Measurements from ENCODE around the gene ASGR2. TPM values are rescaled to one million over a fixed set of nuclear protein-coding genes. Genes with fewer than 3 reads are reported as not detected.

ASGR2 gene
- total and polyA plus RNA-seq, 2 of the 13 experiments (the other 11 are each of a cell fraction or from before 2014, with no cell fraction given), result 320 to 754 TPM

DNA sequence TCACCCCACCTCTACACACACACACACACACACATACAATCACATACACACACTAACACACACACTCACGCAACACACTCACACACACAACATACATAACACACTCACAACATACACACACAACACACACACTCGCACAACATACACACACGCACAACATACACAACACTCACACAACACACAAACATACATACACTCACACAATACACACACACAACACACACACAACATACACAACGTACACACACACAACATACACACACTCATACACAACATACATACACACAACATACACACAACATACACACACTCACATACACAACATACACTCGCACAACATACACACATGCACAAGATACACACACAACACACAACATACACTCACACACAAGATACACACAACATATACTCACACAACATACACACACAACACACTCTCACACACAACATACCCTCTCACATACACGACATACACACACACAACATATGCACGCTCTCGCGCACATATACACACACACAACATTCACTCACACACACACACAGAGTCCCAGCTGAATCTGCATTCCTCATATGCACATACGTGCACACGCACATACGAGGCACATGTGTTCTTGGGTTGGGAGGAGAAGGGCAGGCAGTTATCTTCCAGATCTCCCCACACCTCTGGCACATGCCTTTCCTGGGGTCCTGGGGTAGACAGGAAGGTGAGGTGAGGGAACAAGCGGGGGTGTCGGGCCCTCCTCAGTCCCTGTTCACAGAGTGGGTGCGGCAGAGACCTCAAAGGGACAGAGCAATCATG, 1.1 kb downstream of the ASGR2 start (continued):
- TF ChIP-seq, protein P1, sequence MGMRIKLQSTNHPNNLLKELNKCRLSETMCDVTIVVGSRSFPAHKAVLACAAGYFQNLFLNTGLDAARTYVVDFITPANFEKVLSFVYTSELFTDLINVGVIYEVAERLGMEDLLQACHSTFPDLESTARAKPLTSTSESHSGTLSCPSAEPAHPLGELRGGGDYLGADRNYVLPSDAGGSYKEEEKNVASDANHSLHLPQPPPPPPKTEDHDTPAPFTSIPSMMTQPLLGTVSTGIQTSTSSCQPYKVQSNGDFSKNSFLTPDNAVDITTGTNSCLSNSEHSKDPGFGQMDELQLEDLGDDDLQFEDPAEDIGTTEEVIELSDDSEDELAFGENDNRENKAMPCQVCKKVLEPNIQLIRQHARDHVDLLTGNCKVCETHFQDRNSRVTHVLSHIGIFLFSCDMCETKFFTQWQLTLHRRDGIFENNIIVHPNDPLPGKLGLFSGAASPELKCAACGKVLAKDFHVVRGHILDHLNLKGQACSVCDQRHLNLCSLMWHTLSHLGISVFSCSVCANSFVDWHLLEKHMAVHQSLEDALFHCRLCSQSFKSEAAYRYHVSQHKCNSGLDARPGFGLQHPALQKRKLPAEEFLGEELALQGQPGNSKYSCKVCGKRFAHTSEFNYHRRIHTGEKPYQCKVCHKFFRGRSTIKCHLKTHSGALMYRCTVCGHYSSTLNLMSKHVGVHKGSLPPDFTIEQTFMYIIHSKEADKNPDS (CRISPR knock-in tag; IDR thresholded peaks at IDR 0.05), result no peak; the same call in none of the 2 replicates
- TF ChIP-seq, protein P2, sequence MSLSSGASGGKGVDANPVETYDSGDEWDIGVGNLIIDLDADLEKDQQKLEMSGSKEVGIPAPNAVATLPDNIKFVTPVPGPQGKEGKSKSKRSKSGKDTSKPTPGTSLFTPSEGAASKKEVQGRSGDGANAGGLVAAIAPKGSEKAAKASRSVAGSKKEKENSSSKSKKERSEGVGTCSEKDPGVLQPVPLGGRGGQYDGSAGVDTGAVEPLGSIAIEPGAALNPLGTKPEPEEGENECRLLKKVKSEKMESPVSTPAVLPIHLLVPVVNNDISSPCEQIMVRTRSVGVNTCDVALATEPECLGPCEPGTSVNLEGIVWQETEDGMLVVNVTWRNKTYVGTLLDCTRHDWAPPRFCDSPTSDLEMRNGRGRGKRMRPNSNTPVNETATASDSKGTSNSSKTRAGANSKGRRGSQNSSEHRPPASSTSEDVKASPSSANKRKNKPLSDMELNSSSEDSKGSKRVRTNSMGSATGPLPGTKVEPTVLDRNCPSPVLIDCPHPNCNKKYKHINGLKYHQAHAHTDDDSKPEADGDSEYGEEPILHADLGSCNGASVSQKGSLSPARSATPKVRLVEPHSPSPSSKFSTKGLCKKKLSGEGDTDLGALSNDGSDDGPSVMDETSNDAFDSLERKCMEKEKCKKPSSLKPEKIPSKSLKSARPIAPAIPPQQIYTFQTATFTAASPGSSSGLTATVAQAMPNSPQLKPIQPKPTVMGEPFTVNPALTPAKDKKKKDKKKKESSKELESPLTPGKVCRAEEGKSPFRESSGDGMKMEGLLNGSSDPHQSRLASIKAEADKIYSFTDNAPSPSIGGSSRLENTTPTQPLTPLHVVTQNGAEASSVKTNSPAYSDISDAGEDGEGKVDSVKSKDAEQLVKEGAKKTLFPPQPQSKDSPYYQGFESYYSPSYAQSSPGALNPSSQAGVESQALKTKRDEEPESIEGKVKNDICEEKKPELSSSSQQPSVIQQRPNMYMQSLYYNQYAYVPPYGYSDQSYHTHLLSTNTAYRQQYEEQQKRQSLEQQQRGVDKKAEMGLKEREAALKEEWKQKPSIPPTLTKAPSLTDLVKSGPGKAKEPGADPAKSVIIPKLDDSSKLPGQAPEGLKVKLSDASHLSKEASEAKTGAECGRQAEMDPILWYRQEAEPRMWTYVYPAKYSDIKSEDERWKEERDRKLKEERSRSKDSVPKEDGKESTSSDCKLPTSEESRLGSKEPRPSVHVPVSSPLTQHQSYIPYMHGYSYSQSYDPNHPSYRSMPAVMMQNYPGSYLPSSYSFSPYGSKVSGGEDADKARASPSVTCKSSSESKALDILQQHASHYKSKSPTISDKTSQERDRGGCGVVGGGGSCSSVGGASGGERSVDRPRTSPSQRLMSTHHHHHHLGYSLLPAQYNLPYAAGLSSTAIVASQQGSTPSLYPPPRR (CRISPR knock-in tag; IDR thresholded peaks at IDR 0.05; ENCODE audit: borderline replicate concordance), result no peak
- no peak for TF ChIP-seq KLF6 (CRISPR knock-in tag; IDR thresholded peaks at IDR 0.05)
- no peak for TF ChIP-seq ZNF251 (CRISPR knock-in tag; IDR thresholded peaks at IDR 0.05)
- TF ChIP-seq NFIB (CRISPR knock-in tag; IDR thresholded peaks at IDR 0.05; ENCODE audit: borderline replicate concordance), result no peak
- TF ChIP-seq FOXM1 (CRISPR knock-in tag; IDR thresholded peaks at IDR 0.05), result no peak
- TF ChIP-seq, protein P3, sequence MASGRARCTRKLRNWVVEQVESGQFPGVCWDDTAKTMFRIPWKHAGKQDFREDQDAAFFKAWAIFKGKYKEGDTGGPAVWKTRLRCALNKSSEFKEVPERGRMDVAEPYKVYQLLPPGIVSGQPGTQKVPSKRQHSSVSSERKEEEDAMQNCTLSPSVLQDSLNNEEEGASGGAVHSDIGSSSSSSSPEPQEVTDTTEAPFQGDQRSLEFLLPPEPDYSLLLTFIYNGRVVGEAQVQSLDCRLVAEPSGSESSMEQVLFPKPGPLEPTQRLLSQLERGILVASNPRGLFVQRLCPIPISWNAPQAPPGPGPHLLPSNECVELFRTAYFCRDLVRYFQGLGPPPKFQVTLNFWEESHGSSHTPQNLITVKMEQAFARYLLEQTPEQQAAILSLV (CRISPR knock-in tag; IDR thresholded peaks at IDR 0.05; ENCODE audit: borderline replicate concordance), result peak; percentile 57; the same call in 1 of the 2 replicates
- TF ChIP-seq ZNF451 (CRISPR knock-in tag; IDR thresholded peaks at IDR 0.05), result no peak
- peak in 1 of 2 experiments; percentile 33; a peak in 1 of 4 replicates for TF ChIP-seq POLR2A (IDR thresholded peaks at IDR 0.05; ENCODE audit: insufficient read depth in 1 of 2, low read depth in 2 of 2, low read length in 2 of 2)
- TF ChIP-seq, protein P4, sequence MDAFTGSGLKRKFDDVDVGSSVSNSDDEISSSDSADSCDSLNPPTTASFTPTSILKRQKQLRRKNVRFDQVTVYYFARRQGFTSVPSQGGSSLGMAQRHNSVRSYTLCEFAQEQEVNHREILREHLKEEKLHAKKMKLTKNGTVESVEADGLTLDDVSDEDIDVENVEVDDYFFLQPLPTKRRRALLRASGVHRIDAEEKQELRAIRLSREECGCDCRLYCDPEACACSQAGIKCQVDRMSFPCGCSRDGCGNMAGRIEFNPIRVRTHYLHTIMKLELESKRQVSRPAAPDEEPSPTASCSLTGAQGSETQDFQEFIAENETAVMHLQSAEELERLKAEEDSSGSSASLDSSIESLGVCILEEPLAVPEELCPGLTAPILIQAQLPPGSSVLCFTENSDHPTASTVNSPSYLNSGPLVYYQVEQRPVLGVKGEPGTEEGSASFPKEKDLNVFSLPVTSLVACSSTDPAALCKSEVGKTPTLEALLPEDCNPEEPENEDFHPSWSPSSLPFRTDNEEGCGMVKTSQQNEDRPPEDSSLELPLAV (CRISPR knock-in tag; conservative IDR thresholded peaks at IDR 0.05; ENCODE audit: low read depth), result peak; percentile 78
- TF ChIP-seq, protein P5, sequence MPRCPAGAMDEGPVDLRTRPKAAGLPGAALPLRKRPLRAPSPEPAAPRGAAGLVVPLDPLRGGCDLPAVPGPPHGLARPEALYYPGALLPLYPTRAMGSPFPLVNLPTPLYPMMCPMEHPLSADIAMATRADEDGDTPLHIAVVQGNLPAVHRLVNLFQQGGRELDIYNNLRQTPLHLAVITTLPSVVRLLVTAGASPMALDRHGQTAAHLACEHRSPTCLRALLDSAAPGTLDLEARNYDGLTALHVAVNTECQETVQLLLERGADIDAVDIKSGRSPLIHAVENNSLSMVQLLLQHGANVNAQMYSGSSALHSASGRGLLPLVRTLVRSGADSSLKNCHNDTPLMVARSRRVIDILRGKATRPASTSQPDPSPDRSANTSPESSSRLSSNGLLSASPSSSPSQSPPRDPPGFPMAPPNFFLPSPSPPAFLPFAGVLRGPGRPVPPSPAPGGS (CRISPR knock-in tag; IDR thresholded peaks at IDR 0.05), result no peak
- no peak for TF ChIP-seq NFKBIZ (CRISPR knock-in tag; IDR thresholded peaks at IDR 0.05)
- TF ChIP-seq NR2C2 (CRISPR knock-in tag; IDR thresholded peaks at IDR 0.05; ENCODE audit: borderline replicate concordance), result no peak
- no peak for TF ChIP-seq ZNF761 (CRISPR knock-in tag; conservative IDR thresholded peaks at IDR 0.05)
- TF ChIP-seq CENPT (CRISPR knock-in tag; IDR thresholded peaks at IDR 0.05; ENCODE audit: low read depth), result no peak
- TF ChIP-seq ZNF282 (IDR thresholded peaks at IDR 0.05; ENCODE audit: partially characterized antibody), result peak; percentile 80
- no peak for TF ChIP-seq SIX4 (CRISPR knock-in tag; IDR thresholded peaks at IDR 0.05)
- TF ChIP-seq NR2F2 (IDR thresholded peaks at IDR 0.05; ENCODE audit: borderline replicate concordance, low read depth), result no peak
